ENCODE measurements around the gene MMEL1. TPM values are rescaled to one million over a fixed set of nuclear protein-coding genes. Genes with fewer than 3 reads are reported as not detected.
"Not testable (repeated sequence)": the region's sequence is repeated elsewhere in the genome, so short reads cannot be mapped to it uniquely, and the experiment has no call there.

MMEL1 gene
- total RNA-seq, 1 donor from 2014 or later = 2.0 TPM

DNA sequence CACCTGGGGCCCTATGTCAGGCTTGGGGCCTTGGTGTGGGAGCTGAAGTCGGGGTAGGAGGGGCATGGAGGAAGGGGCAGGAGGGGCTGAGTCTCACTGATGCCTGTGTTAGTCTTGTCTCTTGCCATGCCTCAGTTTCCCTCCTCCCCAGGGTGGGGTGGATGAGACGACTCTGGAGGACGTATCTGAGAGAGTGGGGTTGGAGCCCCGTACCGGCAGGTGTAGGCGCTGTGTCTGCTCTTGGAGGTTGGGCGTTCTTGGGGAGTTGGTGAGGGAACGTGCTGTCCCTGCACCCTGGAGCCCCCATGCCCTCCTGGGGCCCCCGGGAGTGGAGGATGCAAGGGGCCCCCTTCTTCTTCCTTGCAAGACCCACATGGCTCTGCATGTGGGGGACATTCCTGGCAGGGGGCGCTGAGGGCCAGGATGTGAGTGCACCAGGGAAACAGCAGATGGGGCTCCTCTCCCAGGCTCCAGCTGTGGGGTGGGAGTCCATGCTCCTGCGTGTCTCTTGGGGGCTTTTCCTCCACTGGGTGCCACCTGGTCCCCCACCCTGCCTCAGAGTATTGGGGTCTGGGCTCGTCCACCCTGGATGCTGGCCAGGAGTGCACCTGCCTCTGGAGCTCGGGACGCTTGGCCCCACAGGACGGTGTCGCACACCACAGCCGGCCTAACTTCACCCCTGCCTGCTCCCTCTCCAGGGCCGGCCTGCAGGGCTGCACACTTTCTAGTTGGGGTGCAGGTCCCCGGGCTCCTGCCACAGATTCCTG lies 78.0 kb downstream of the MMEL1 start:
- peak; percentile 59 for DNase-seq

- peak; percentile 46 for DNase-seq
These were observed 78.8 kb downstream of the MMEL1 start for GRCh38 chr1:2553871-2554620.

DNA sequence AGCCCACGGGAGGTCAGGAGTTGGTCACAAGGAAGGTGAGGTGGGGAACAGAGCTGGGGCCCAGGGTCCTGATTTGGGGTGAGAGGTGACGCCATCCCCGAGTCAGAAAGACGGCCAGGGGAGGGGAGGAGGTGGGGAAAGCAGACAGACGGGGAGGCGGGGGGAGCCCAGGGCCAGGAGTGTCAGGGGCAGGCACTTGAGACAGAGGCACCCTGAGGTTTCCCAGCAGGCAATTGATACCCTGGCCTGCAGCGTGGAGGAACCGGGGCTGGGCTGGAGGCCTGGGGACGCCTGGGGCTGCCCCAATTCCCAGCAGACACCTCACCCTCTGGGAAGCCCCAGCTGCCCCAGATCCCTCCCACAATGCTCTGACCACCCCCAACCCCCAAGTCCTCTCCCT lies 79.7 kb downstream of the MMEL1 start:
- DNase-seq = not testable (repeated sequence)

GRCh38 chr1:2552189-2552588 lies 80.6 kb downstream of the MMEL1 start:
- no peak for DNase-seq

- DNase-seq = not testable (repeated sequence)
These were observed 81.3 kb downstream of the MMEL1 start for GRCh38 chr1:2551544-2551943.

GRCh38 chr1:2550309-2550861 lies 82.4 kb downstream of the MMEL1 start:
- DNase-seq = not testable (repeated sequence)

- not testable (repeated sequence) for DNase-seq
These were observed 83.3 kb downstream of the MMEL1 start for GRCh38 chr1:2549367-2550029.

- DNase-seq = peak; percentile 82
These were observed 84.7 kb downstream of the MMEL1 start for GRCh38 chr1:2548068-2548589.

DNA sequence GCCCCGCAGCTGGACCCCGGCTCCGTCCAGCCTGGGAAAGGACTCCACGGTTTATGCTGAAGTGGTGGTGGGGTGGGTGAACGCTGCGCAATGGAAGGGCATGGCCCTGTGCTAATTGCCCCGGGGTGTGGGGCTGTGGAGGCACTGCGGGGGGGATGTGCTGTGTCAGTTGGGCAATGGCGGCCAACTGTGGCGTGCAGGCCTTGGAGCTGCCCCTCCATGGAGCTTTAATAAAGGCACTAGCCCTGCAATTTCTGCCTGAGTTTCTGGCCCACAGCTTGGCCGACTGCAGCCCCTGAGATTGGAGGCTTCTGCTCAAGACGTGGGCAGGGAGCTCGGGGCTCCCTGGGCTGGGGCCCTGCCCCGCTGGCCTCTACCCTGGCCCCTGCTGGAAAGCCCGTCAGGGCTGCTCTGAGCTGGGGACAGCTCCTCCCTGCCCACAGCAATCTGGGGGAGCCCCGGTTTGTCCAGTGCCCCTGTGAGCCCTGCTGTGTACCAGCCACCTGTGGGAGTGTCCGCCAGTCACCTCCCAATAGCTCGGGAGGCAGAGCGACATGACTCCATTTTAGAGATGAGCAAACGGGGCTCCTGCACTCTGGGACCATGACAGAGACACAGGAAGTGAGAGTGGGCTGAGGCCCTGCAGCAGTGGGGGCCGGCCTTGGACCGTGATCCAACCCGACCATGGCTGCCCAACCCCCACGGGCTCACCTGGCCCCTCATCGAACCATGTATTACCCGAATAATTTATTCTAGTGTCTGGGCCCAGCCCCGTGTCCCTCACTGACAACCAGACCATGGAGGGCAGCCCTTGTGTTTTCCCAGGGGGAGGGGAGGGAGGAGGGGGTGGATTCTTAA lies 85.4 kb downstream of the MMEL1 start:
- no peak for DNase-seq

GRCh38 chr1:2546515-2547209 lies 86.2 kb downstream of the MMEL1 start:
- DNase-seq = peak; percentile 81

DNA sequence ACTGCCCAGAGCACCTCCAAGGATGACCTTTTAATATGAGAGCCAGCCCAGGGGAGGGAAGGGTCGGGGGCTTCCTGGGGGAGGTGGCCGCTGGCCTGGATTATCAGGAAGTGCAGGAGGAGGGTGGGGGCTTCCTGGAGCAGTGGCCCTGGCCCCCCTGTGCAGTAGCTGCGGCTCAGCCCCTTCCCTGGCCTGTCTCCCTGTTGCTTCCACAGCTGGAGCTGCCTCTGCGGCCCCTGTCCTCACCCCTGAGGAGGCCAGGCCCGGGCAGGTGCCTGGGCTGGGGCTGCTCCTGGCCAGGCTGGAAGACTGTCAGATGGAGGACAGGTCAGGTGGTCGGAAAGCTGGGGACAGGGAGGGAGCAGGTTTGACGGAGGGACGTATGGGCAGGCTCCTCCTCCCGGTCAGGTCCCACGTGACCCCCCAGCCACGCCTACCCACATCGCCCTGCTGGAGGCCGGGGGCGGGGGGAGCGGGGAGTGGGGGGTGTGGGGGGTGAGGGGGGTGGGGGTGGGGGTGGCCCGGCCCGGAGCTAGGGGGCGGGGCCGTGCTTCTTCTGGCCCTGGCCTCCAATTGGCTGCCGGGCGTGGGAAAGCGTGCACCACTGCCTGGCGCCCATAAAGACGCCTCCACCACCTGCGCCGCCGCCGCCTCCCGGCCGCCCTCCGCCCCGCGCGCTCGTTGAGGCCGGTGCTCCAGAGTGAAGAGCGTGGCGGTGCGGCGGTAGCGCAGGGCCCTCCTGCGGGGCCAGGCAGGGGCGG lies 86.9 kb downstream of the MMEL1 start:
- peak; percentile 91 for DNase-seq

GRCh38 chr1:2544875-2545640 lies 87.8 kb downstream of the MMEL1 start:
- DNase-seq = no peak

GRCh38 chr1:2544093-2544874 lies 88.5 kb downstream of the MMEL1 start:
- DNase-seq = no peak

DNA sequence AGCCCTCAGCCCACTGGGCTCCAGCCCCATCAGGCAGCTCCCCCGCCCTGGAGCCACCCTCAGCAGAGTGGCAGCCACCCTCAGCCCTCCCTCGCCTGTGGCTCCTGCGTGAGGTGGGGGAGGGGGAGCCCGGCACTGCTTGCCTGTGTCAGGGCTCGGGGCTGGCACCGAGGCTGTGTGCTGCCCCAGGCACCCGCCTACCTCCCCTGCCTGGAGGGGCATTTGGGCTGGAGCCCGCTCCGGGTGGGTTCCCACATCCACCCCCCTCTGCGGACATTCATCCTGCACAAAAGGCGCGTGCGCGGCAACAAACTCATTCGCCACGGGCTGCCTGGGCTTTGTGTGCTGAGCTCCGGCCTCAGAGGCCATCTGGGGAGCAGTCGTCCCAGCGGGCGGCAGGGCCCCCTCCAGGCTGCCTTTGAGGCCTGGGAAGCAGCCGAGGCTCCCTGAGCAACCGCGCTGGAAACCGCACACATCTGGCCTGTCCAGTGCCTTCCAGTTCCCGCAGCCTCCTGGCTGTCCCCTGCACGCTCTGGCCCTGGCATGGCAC lies 89.2 kb downstream of the MMEL1 start:
- DNase-seq = no peak

DNA sequence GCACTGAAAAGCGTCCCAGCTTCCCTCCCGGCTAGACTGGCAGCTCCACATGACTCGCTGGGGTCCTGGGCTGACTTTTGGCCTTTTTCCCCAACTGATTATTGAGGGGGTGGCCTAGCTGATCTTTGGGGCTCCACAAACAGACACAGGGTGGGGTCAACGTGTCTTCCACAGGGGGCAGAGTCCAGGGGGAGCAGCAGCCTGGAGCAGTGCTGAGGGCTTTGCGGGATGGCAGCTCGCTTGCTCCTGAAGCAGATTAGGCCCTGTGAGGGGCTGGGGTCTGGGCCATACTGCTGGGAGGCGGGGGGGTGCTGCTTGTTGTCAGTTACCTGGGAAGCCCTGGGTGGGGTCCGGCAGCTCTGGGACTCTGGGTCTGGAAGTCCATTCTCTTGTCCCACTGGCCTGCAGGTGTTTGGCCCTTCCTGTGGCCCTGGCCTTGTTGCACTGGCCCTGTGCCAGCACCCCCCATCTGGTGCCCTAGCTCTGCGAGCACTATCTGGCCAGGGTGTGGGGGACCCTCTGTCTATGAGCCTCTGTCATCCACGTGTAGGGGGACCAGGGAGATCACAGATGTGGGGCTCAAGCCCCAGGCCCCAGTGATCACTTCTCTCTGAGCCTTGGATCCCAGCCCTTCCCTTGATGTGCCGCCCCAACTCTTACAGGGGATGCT lies 90.4 kb downstream of the MMEL1 start:
- no peak for DNase-seq

- DNase-seq = no peak
These were observed 91.1 kb downstream of the MMEL1 start for GRCh38 chr1:2541619-2542245.

- no peak for DNase-seq
These were observed 91.9 kb downstream of the MMEL1 start for GRCh38 chr1:2540816-2541492.

All from dermis blood vessel endothelial cell (primary cell).